Mucosa of stomach (tissue), 1 donor: ENCODE data around the gene SELPLG.
"Not testable (repeated sequence)": the region's sequence is repeated elsewhere in the genome, so short reads cannot be mapped to it uniquely, and the experiment has no call there.

ENCODE experiments used
- H3K27me3 ChIP-seq: one replicate; pipeline ENCODE4 v1.7.0; 2013; ENCODE audit warnings: mild to moderate bottlenecking, low read length; ENCODE audit not compliant: control insufficient read depth, insufficient read depth
- H3K36me3 ChIP-seq: one replicate; pipeline ENCODE4 v1.7.0; 2013; ENCODE audit warnings: low read length; ENCODE audit not compliant: control insufficient read depth, insufficient read depth
- H3K4me1 ChIP-seq: one replicate; pipeline ENCODE4 v1.7.0; 2013; ENCODE audit warnings: mild to moderate bottlenecking, low read length; ENCODE audit not compliant: control insufficient read depth, insufficient read depth
- H3K4me3 ChIP-seq: one replicate; pipeline ENCODE4 v1.7.0; 2013; ENCODE audit warnings: low read length
- H3K9ac ChIP-seq: one replicate; pipeline ENCODE4 v1.7.0; 2013; ENCODE audit warnings: mild to moderate bottlenecking, low read length, moderate library complexity
- H3K9me3 ChIP-seq: one replicate; pipeline ENCODE4 v1.7.0; 2013; ENCODE audit warnings: mild to moderate bottlenecking, low read length, moderate library complexity; ENCODE audit not compliant: control insufficient read depth
- donor health status: Pancreatic carcinoma.

The SELPLG gene

GRCh38 chr12:108594323-108594903, 39.3 kb downstream of the SELPLG start:
- Histone ChIP-seq H3K27me3 (peaks cover 5% of the 10 kb centered on the region), H3K9ac (no peak overlapping the region), H3K9me3 (no peaks in the 10 kb centered on the region), H3K36me3 (no peaks in the 10 kb centered on the region), H3K4me1 (no peaks in the 10 kb centered on the region), H3K4me3 (no peak overlapping the region)

- peaks cover 4% of the 10 kb centered on the region for H3K4me1 ChIP-seq
- no peak overlapping the region for H3K9ac ChIP-seq
- no peak overlapping the region for H3K4me3 ChIP-seq
- H3K36me3 ChIP-seq = no peaks in the 10 kb centered on the region
- no peaks in the 10 kb centered on the region for H3K27me3 ChIP-seq
- H3K9me3 ChIP-seq = no peaks in the 10 kb centered on the region
Observed at GRCh38 chr12:108592033-108592909, 41.4 kb downstream of the SELPLG start.

GRCh38 chr12:108591267-108591980, 42.3 kb downstream of the SELPLG start:
- peaks cover 4% of the 10 kb centered on the region for H3K4me1 ChIP-seq

GRCh38 chr12:108590463-108590862, 43.2 kb downstream of the SELPLG start:
- H3K36me3 ChIP-seq, H3K27me3 ChIP-seq, H3K4me1 ChIP-seq, H3K4me3 ChIP-seq, H3K9ac ChIP-seq, H3K9me3 ChIP-seq: not testable (repeated sequence)

More at GRCh38 chr12:108591267-108591980, 42.3 kb downstream of the SELPLG start:
- no peak overlapping the region for H3K4me3 ChIP-seq
- no peaks in the 10 kb centered on the region for H3K27me3 ChIP-seq
- no peaks in the 10 kb centered on the region for H3K36me3 ChIP-seq
- H3K9ac ChIP-seq = no peak overlapping the region
- H3K9me3 ChIP-seq = no peaks in the 10 kb centered on the region

GRCh38 chr12:108589840-108590229, 43.9 kb downstream of the SELPLG start:
- Histone ChIP-seq H3K4me1 (peaks cover 4% of the 10 kb centered on the region), H3K9ac (no peak overlapping the region), H3K9me3 (no peaks in the 10 kb centered on the region), H3K36me3 (no peaks in the 10 kb centered on the region), H3K4me3 (no peak overlapping the region), H3K27me3 (no peaks in the 10 kb centered on the region)

- no peaks in the 10 kb centered on the region for H3K36me3 ChIP-seq
- no peaks in the 10 kb centered on the region for H3K9me3 ChIP-seq
- no peak overlapping the region for H3K9ac ChIP-seq
- peaks cover 4% of the 10 kb centered on the region for H3K4me1 ChIP-seq
- no peak overlapping the region for H3K4me3 ChIP-seq
- no peaks in the 10 kb centered on the region for H3K27me3 ChIP-seq
Observed at GRCh38 chr12:108589028-108589839, 44.5 kb downstream of the SELPLG start.

GRCh38 chr12:108587826-108588225, 45.9 kb downstream of the SELPLG start:
- Histone ChIP-seq H3K36me3 (no peaks in the 10 kb centered on the region), H3K4me3 (no peak overlapping the region), H3K9me3 (no peaks in the 10 kb centered on the region), H3K9ac (no peak overlapping the region), H3K4me1 (peaks cover 4% of the 10 kb centered on the region), H3K27me3 (no peaks in the 10 kb centered on the region)

- Histone ChIP-seq H3K27me3 (no peaks in the 10 kb centered on the region), H3K36me3 (no peaks in the 10 kb centered on the region), H3K9ac (no peak overlapping the region), H3K4me1 (peaks cover 4% of the 10 kb centered on the region), H3K9me3 (no peaks in the 10 kb centered on the region), H3K4me3 (no peak overlapping the region)
Observed at GRCh38 chr12:108586306-108586705, 47.4 kb downstream of the SELPLG start.

- no peaks in the 10 kb centered on the region for H3K27me3 ChIP-seq
- no peak overlapping the region for H3K9ac ChIP-seq
- H3K4me1 ChIP-seq = peaks cover 4% of the 10 kb centered on the region
- no peaks in the 10 kb centered on the region for H3K9me3 ChIP-seq
- no peak overlapping the region for H3K4me3 ChIP-seq
- H3K36me3 ChIP-seq = no peaks in the 10 kb centered on the region
Observed at GRCh38 chr12:108585864-108586263, 47.8 kb downstream of the SELPLG start.

- H3K36me3 ChIP-seq = no peaks in the 10 kb centered on the region
- H3K4me1 ChIP-seq = peaks cover 4% of the 10 kb centered on the region
- H3K27me3 ChIP-seq = no peaks in the 10 kb centered on the region
- H3K9me3 ChIP-seq = no peaks in the 10 kb centered on the region
- H3K4me3 ChIP-seq = no peak overlapping the region
- H3K9ac ChIP-seq = no peak overlapping the region
Observed at GRCh38 chr12:108584456-108585065, 49.1 kb downstream of the SELPLG start.

GRCh38 chr12:108583991-108584390, 49.7 kb downstream of the SELPLG start:
- Histone ChIP-seq H3K9me3 (no peaks in the 10 kb centered on the region), H3K27me3 (no peaks in the 10 kb centered on the region), H3K9ac (no peak overlapping the region), H3K4me3 (no peak overlapping the region), H3K4me1 (peaks cover 4% of the 10 kb centered on the region), H3K36me3 (no peaks in the 10 kb centered on the region)
